CD14-positive monocyte (primary cell): Measurements from ENCODE around the gene GRID1. TPM values are rescaled to one million over a fixed set of nuclear protein-coding genes. Genes with fewer than 3 reads are reported as not detected.

Source experiments
- DNase-seq, 3 donors: peaks; one replicate each; pipeline ENCODE4 v3.0.0-alpha.2; 2011 to 2022
- H2AFZ ChIP-seq: 2 replicates; pipeline ENCODE4 v1.6.0; 2012; ENCODE audit warnings: mild to moderate bottlenecking, low read depth, low read length, inconsistent platforms; ENCODE audit not compliant: insufficient read depth, poor library complexity, severe bottlenecking
- H3K27ac ChIP-seq, 2 donors: 1 replicate in 1 of 2; 2 replicates in 1 of 2; pipeline ENCODE4 v1.5.1; 2012 to 2013; ENCODE audit warnings: low read length in 2 of 2, control low read depth in 1 of 2, inconsistent platforms in 1 of 2, low read depth in 1 of 2, mild to moderate bottlenecking in 1 of 2
- H3K27me3 ChIP-seq, 2 donors: one replicate each; pipeline versions ENCODE4 v1.6.0 to v1.6.1; 2011 to 2013; ENCODE audit warnings: low read length in 2 of 2; ENCODE audit not compliant: control insufficient read depth in 2 of 2, insufficient read depth in 2 of 2
- H3K36me3 ChIP-seq, 2 donors: replicated peaks in 1 of 2; 1 replicate in 1 of 2; 2 replicates in 1 of 2; pipeline versions ENCODE4 v1.5.1 to v1.6.1; 2012 to 2013; ENCODE audit warnings: low read length in 2 of 2, control low read depth in 1 of 2, inconsistent platforms in 1 of 2, mild to moderate bottlenecking in 1 of 2; ENCODE audit not compliant: insufficient read depth in 2 of 2, control insufficient read depth in 1 of 2
- H3K4me1 ChIP-seq, 2 donors: 1 replicate in 1 of 2; 2 replicates in 1 of 2; pipeline versions ENCODE4 v1.5.1 to v1.6.1; 2012 to 2013; ENCODE audit warnings: low read length in 2 of 2, control low read depth in 1 of 2, inconsistent platforms in 1 of 2, mild to moderate bottlenecking in 1 of 2, moderate library complexity in 1 of 2; ENCODE audit not compliant: insufficient read depth in 2 of 2, control insufficient read depth in 1 of 2
- H3K4me2 ChIP-seq: replicated peaks from 2 replicates; pipeline ENCODE3; 2012; ENCODE audit warnings: low read length, moderate library complexity, mild to moderate bottlenecking; ENCODE audit not compliant: poor library complexity, severe bottlenecking; ENCODE audit errors: extremely low read depth
- H3K4me3 ChIP-seq, 3 experiments: fragments of 200-600 bp in 1 of 3; sonication (generic) in 1 of 3; replicated peaks in 1 of 3; 1 replicate in 2 of 3; 2 replicates in 1 of 3; pipeline ENCODE4 v1.5.1; 2011 to 2013; ENCODE audit warnings: low read length in 3 of 3, mild to moderate bottlenecking in 3 of 3, control low read depth in 2 of 3, low read depth in 2 of 3, inconsistent platforms in 1 of 3, moderate library complexity in 1 of 3
- H3K79me2 ChIP-seq: 2 replicates; pipeline ENCODE4 v1.6.0; 2012; ENCODE audit warnings: mild to moderate bottlenecking, control low read depth, inconsistent platforms, low read length, moderate library complexity; ENCODE audit not compliant: insufficient read depth
- H3K9ac ChIP-seq: 2 replicates; pipeline ENCODE4 v1.6.0; 2017; ENCODE audit warnings: low read length, mild to moderate bottlenecking; ENCODE audit not compliant: insufficient read depth, poor library complexity, severe bottlenecking
- H3K9me3 ChIP-seq, 2 donors: replicated peaks in 1 of 2; 1 replicate in 1 of 2; 2 replicates in 1 of 2; pipeline versions ENCODE4 v1.5.1 to v1.6.1; 2012 to 2013; ENCODE audit warnings: low read length in 2 of 2, control low read depth in 1 of 2; ENCODE audit not compliant: control insufficient read depth in 1 of 2, insufficient read depth in 1 of 2
- H4K20me1 ChIP-seq: 2 replicates; pipeline ENCODE4 v1.6.0; 2012; ENCODE audit warnings: mild to moderate bottlenecking, low read length, control low read depth, moderate library complexity; ENCODE audit not compliant: insufficient read depth
- H3K27ac Mint-ChIP-seq, 7 donors: one replicate each; pipeline ENCODE4 v1.8.0; 2020; ENCODE audit warnings: mild to moderate bottlenecking in 7 of 7, mixed read lengths in 7 of 7, moderate library complexity in 6 of 7, inconsistent platforms in 2 of 7
- H3K27me3 Mint-ChIP-seq, 3 donors: one replicate each; pipeline ENCODE4 v1.8.0; 2021 to 2022; ENCODE audit warnings: low read depth in 3 of 3, mild to moderate bottlenecking in 3 of 3, mixed read lengths in 3 of 3, moderate library complexity in 3 of 3, inconsistent platforms in 1 of 3
- H3K36me3 Mint-ChIP-seq, 2 donors: one replicate each; pipeline ENCODE4 v1.8.0; 2020; ENCODE audit warnings: mixed read lengths in 2 of 2, inconsistent platforms in 1 of 2, mild to moderate bottlenecking in 1 of 2
- H3K4me1 Mint-ChIP-seq: one replicate; pipeline ENCODE4 v1.8.0; 2020; ENCODE audit warnings: mild to moderate bottlenecking, mixed read lengths
- H3K4me3 Mint-ChIP-seq, 2 donors: one replicate each; pipeline ENCODE4 v1.8.0; 2020; ENCODE audit warnings: mild to moderate bottlenecking in 2 of 2, mixed read lengths in 2 of 2, moderate library complexity in 1 of 2
- H3K9me3 Mint-ChIP-seq, 7 donors: one replicate each; pipeline ENCODE4 v1.8.0; 2020 to 2022; ENCODE audit warnings: mixed read lengths in 7 of 7, mild to moderate bottlenecking in 6 of 7, moderate library complexity in 6 of 7, inconsistent platforms in 2 of 7
- CTCF ChIP-seq: fragments of 200-600 bp; IDR thresholded peaks from one replicate; pipeline ENCODE4 v1.8.0; 2022; ENCODE audit warnings: antibody characterized with exemption, mild to moderate bottlenecking
- WGBS: methylation state at CpG from one replicate; pipeline ENCODE4 v1.1.5; 2013; ENCODE audit warnings: missing lambda C conversion rate; ENCODE audit not compliant: insufficient coverage; 5-methylcytosine and 5-hydroxymethylcytosine counted together
- intact Hi-C, 2 donors: fragments of 100-400 bp; cut with micrococcal nuclease; formaldehyde crosslinking; loops; one replicate each; pipeline versions ENCODE4 v1.15.0 to v1.15.1; 2023
- polyA plus RNA-seq, 3 donors: library from polyadenylated mRNA; depleted of rRNA in 1 of 3; unstranded in 2 of 3; stranded (reverse) in 1 of 3; fragments of 300-500 nt in 2 of 3; fragments of >200 nt in 1 of 3; fragmentation: Illumina TruSeq in 2 of 3; gene quantifications; 1 replicate in 2 of 3; 2 replicates in 1 of 3; pipeline ENCODE4 v1.2.3, GENCODE V29; 2012 to 2021

GRID1 gene
- polyA plus RNA-seq, 3 donors = not detected

DNA sequence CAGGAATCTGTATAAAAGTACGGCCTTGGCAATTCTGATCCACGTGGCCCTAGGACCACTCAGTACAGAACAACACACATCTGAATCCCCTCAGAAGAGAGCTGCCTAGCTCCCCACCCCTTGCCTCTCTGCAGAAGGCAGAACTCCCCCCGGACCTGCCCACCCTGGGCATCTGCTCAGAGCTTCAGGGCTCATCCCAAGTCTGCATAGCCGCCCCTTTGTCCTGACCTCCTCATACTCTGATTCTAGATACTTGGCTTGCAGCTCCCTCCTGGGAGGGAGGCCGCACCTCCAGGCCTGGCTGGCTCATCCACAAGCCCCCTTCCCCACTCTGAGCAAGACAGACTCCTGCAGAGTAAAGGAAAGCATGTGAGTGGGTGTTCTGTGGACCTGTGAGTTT, 49.6 kb downstream of the GRID1 start:
- H3K27me3 Mint-ChIP-seq = peaks cover 2 to 7% (median 6%) of the 10 kb centered on the region in 3 donors
- 82% methylated on average over 3 of the region's 5 CpGs for WGBS
- H3K4me2 ChIP-seq = no peak overlapping the region
- intact Hi-C loops = no loop called here
- no peaks in the 10 kb centered on the region for H3K36me3 Mint-ChIP-seq
- H3K9me3 ChIP-seq = no peaks in the 10 kb centered on the region
- no peaks in the 10 kb centered on the region for H3K9me3 Mint-ChIP-seq
- H3K27ac ChIP-seq = no peak overlapping the region
- H3K4me1 Mint-ChIP-seq = no peaks in the 10 kb centered on the region
- H3K27ac Mint-ChIP-seq = peak overlapping the region in 1 of 7 donors; percentile 39
- no peak overlapping the region for H3K4me3 ChIP-seq
- no peak for TF ChIP-seq CTCF
- H4K20me1 ChIP-seq = no peaks in the 10 kb centered on the region
- H3K4me3 Mint-ChIP-seq = no peak overlapping the region
- no peaks in the 10 kb centered on the region for H3K4me1 ChIP-seq
- H3K36me3 ChIP-seq = no peaks in the 10 kb centered on the region
- no peak for DNase-seq
- H3K79me2 ChIP-seq = no peaks in the 10 kb centered on the region
- H3K27me3 ChIP-seq = no peaks in the 10 kb centered on the region
- no peak overlapping the region for H2AFZ ChIP-seq
- H3K9ac ChIP-seq = no peak overlapping the region

DNA sequence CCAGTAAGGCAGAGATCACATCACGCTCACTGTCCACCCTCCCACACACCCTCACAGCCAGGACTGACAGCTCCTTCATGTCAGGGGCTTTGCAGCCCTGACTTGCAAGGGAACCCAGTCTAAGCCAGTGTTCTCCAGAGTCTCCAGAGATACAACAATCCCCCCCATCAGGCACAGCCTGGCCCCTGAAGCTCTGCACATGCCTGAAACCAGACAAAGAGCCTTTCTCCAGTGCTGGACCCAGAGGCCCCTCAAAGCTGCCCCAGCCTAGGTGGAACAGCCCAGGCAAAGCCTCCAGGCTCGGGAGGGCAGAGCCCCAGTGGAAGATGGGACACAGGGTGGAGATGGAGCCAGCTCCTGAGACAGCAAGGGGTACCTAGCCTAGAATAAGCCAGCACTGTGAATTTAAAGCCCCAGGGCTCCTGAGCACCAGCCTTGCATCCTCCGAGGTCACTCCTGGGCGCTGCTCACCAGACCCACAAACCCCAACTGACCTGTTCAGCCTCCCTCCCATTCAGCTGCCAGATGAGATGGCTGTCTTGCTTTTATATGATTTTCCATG, 50.2 kb downstream of the GRID1 start:
- intact Hi-C loops = no loop called here
- no peaks in the 10 kb centered on the region for H3K79me2 ChIP-seq
- H3K27ac ChIP-seq = no peak overlapping the region
- no peak overlapping the region for H2AFZ ChIP-seq
- whole genome bisulfite sequencing = 86% methylated on average over 4 of the region's 4 CpGs
- Mint-ChIP-seq H3K4me1 (no peaks in the 10 kb centered on the region), H3K36me3 (no peaks in the 10 kb centered on the region), H3K9me3 (no peaks in the 10 kb centered on the region), H3K4me3 (no peak overlapping the region), H3K27me3 (peaks cover 2 to 6% (median 6%) of the 10 kb centered on the region in 3 donors), H3K27ac (no peak overlapping the region)
- no peak overlapping the region for H3K4me3 ChIP-seq
- H3K27me3 ChIP-seq = no peaks in the 10 kb centered on the region
- no peak for TF ChIP-seq CTCF
- no peaks in the 10 kb centered on the region for H3K4me1 ChIP-seq
- H3K36me3 ChIP-seq = no peaks in the 10 kb centered on the region
- no peak for DNase-seq
- H3K9me3 ChIP-seq = no peaks in the 10 kb centered on the region
- no peak overlapping the region for H3K4me2 ChIP-seq
- H4K20me1 ChIP-seq = no peaks in the 10 kb centered on the region
- H3K9ac ChIP-seq = no peak overlapping the region
